ENCODE data around the gene CKAP5.
A peak's percentile ranks its signal among the peaks of the same experiment; 100 is the strongest.
"Not testable (repeated sequence)": the region's sequence is repeated elsewhere in the genome, so short reads cannot be mapped to it uniquely, and the experiment has no call there.

Gene CKAP5

GRCh38 chr11:46850829-46851380 is 4.8 kb upstream of the CKAP5 start:
- DNase-seq, result no peak

GRCh38 chr11:46849631-46850030 is 3.6 kb upstream of the CKAP5 start:
- no peak for DNase-seq

- no peak for DNase-seq
These were observed 390 bp upstream of the CKAP5 start for GRCh38 chr11:46846510-46846830.

- peak; percentile 20 for DNase-seq
These were observed 690 bp downstream of the CKAP5 start for GRCh38 chr11:46845440-46845739.

GRCh38 chr11:46840116-46840515 is 6.0 kb downstream of the CKAP5 start:
- no peak for DNase-seq

GRCh38 chr11:46838501-46838900 is 7.6 kb downstream of the CKAP5 start:
- no peak for DNase-seq

GRCh38 chr11:46837860-46838259 is 8.2 kb downstream of the CKAP5 start:
- no peak for DNase-seq

GRCh38 chr11:46836870-46837269 is 9.2 kb downstream of the CKAP5 start:
- DNase-seq, result no peak

- DNase-seq, result no peak
These were observed 9.6 kb downstream of the CKAP5 start for GRCh38 chr11:46836431-46836830.

- no peak for DNase-seq
These were observed 10.2 kb downstream of the CKAP5 start for GRCh38 chr11:46835897-46836296.

GRCh38 chr11:46834821-46835220 is 11.3 kb downstream of the CKAP5 start:
- DNase-seq, result no peak

GRCh38 chr11:46832511-46833214 is 13.4 kb downstream of the CKAP5 start:
- no peak for DNase-seq

- DNase-seq, result no peak
These were observed 18.1 kb downstream of the CKAP5 start for GRCh38 chr11:46827995-46828394.

- DNase-seq, result peak; percentile 64
These were observed 19.6 kb downstream of the CKAP5 start for GRCh38 chr11:46826310-46827044.

- DNase-seq, result peak; percentile 7
These were observed 37.2 kb downstream of the CKAP5 start for GRCh38 chr11:46808799-46809431.

- DNase-seq, result no peak
These were observed 44.2 kb downstream of the CKAP5 start for GRCh38 chr11:46801694-46802470.

- DNase-seq, result no peak
These were observed 45.9 kb downstream of the CKAP5 start for GRCh38 chr11:46800177-46800576.

- not testable (repeated sequence) for DNase-seq
These were observed 46.4 kb downstream of the CKAP5 start for GRCh38 chr11:46799725-46800124.

GRCh38 chr11:46778416-46778815 is 67.7 kb downstream of the CKAP5 start:
- no peak for DNase-seq

GRCh38 chr11:46776878-46777277 is 69.2 kb downstream of the CKAP5 start:
- DNase-seq, result no peak

- DNase-seq, result no peak
These were observed 76.4 kb downstream of the CKAP5 start for GRCh38 chr11:46769636-46770221.

- no peak for DNase-seq
These were observed 79.4 kb downstream of the CKAP5 start for GRCh38 chr11:46766656-46767055.

GRCh38 chr11:46762248-46762647 is 83.8 kb downstream of the CKAP5 start:
- DNase-seq, result no peak
